IMR-90 (cell line): ENCODE data around the gene BCL7A. TPM values are rescaled to one million over a fixed set of nuclear protein-coding genes. Genes with fewer than 3 reads are reported as not detected.

Experiments
- ATAC-seq: fragments of 200-7000 bp; cut with Tn5 transposase; 2 replicates; pipeline ENCODE4 v1.9.1; 2020; ENCODE audit warnings: low read depth, mild to moderate bottlenecking, moderate library complexity
- BruUV-seq: library from RNA; stranded (reverse); fragments of 400-500 nt; replicated peaks from 2 replicates; lab custom pipeline; 2021; lab: Mats Ljungman, UMichigan
- CTCF ChIA-PET: fragments of 300-600 bp; formaldehyde crosslinking; extraction: SDS; loops from one replicate; lab custom pipeline; 2021; ENCODE audit warnings: antibody characterized with exemption; lab: Yijun Ruan, JAX
- POLR2A ChIA-PET: fragments of 300-600 bp; sonication (Branson Sonifier 250); formaldehyde crosslinking; loops from one replicate; lab custom pipeline; 2022; ENCODE audit warnings: antibody characterized with exemption; ENCODE audit not compliant: unreplicated experiment; lab: Charles Lee
- DNase-seq: peaks from one replicate; pipeline ENCODE4 v3.0.0; 2013
- H2AFZ ChIP-seq: replicated peaks from 2 replicates; pipeline ENCODE3; 2013; ENCODE audit warnings: low read length, mild to moderate bottlenecking; ENCODE audit not compliant: poor library complexity
- H2AK5ac ChIP-seq: 2 replicates; pipeline ENCODE4 v1.6.1; 2013; ENCODE audit warnings: low read depth, low read length, inconsistent platforms
- H2AK9ac ChIP-seq: replicated peaks from 2 replicates; pipeline ENCODE3; 2013; ENCODE audit warnings: mild to moderate bottlenecking, low read depth, low read length, moderate library complexity; ENCODE audit not compliant: poor library complexity
- H2BK120ac ChIP-seq: 2 replicates; pipeline ENCODE4 v1.6.1; 2013; ENCODE audit warnings: low read depth, low read length, inconsistent platforms
- H2BK15ac ChIP-seq: 3 replicates; pipeline ENCODE4 v1.6.1; 2013; ENCODE audit warnings: low read depth, low read length, inconsistent platforms
- H2BK20ac ChIP-seq: 2 replicates; pipeline ENCODE4 v1.6.1; 2013; ENCODE audit warnings: low read depth, mild to moderate bottlenecking, inconsistent platforms, low read length, moderate library complexity
- H2BK5ac ChIP-seq: 2 replicates; pipeline ENCODE4 v1.6.1; 2013; ENCODE audit warnings: mild to moderate bottlenecking, low read depth, low read length, inconsistent platforms; ENCODE audit not compliant: poor library complexity, severe bottlenecking
- H3K14ac ChIP-seq: replicated peaks from 2 replicates; pipeline ENCODE4 v1.6.1; 2013; ENCODE audit warnings: low read depth, low read length, inconsistent platforms
- H3K18ac ChIP-seq: 2 replicates; pipeline ENCODE4 v1.6.1; 2013; ENCODE audit warnings: low read depth, low read length, control low read depth
- H3K23ac ChIP-seq: 2 replicates; pipeline ENCODE4 v1.6.1; 2013; ENCODE audit warnings: low read depth, low read length, inconsistent platforms
- H3K27ac ChIP-seq: 2 replicates; pipeline ENCODE4 v1.5.1; 2013; ENCODE audit warnings: mild to moderate bottlenecking, control low read depth, low read length; ENCODE audit not compliant: insufficient read depth
- H3K27me3 ChIP-seq: 2 replicates; pipeline ENCODE4 v1.6.1; 2013; ENCODE audit warnings: low read length; ENCODE audit not compliant: control insufficient read depth, insufficient read depth
- H3K36me3 ChIP-seq: 2 replicates; pipeline ENCODE4 v1.6.1; 2013; ENCODE audit warnings: low read length, mixed read lengths; ENCODE audit not compliant: control insufficient read depth, insufficient read depth
- H3K4ac ChIP-seq: 2 replicates; pipeline ENCODE4 v1.6.1; 2013; ENCODE audit warnings: low read depth, low read length, inconsistent platforms
- H3K4me1 ChIP-seq: 2 replicates; pipeline ENCODE4 v1.6.1; 2013; ENCODE audit warnings: low read length, mixed read lengths; ENCODE audit not compliant: control insufficient read depth, insufficient read depth
- H3K4me2 ChIP-seq: 2 replicates; pipeline ENCODE4 v1.6.1; 2013; ENCODE audit warnings: low read depth, mild to moderate bottlenecking, control low read depth, low read length, moderate library complexity
- H3K4me3 ChIP-seq: 2 replicates; pipeline ENCODE4 v1.5.1; 2013; ENCODE audit warnings: low read depth, mild to moderate bottlenecking, control low read depth, low read length, moderate library complexity; ENCODE audit not compliant: insufficient read depth
- H3K56ac ChIP-seq: 2 replicates; pipeline ENCODE4 v1.6.1; 2013; ENCODE audit warnings: low read length, inconsistent platforms; ENCODE audit not compliant: insufficient read depth; ENCODE audit errors: extremely low read depth
- H3K79me1 ChIP-seq, 2 experiments: 2 replicates each; pipeline ENCODE4 v1.6.1; 2013; ENCODE audit warnings: low read length in 2 of 2, inconsistent platforms in 1 of 2, low read depth in 1 of 2
- H3K9ac ChIP-seq: 2 replicates; pipeline ENCODE4 v1.6.1; 2013; ENCODE audit warnings: low read depth, low read length, control low read depth
- H3K9me1 ChIP-seq: 2 replicates; pipeline ENCODE4 v1.6.1; 2013; ENCODE audit warnings: low read length, inconsistent platforms; ENCODE audit not compliant: insufficient read depth
- H3K9me3 ChIP-seq: 2 replicates; pipeline ENCODE4 v1.6.1; 2013; ENCODE audit warnings: low read length; ENCODE audit not compliant: control insufficient read depth, insufficient read depth
- H4K20me1 ChIP-seq: 2 replicates; pipeline ENCODE4 v1.6.1; 2013; ENCODE audit warnings: low read length, inconsistent platforms; ENCODE audit not compliant: insufficient read depth
- H4K5ac ChIP-seq: 2 replicates; pipeline ENCODE4 v1.6.1; 2013; ENCODE audit warnings: mild to moderate bottlenecking, low read depth, low read length, control low read depth
- H4K8ac ChIP-seq, 2 experiments: 2 replicates each; pipeline ENCODE4 v1.6.1; 2013; ENCODE audit warnings: low read depth in 2 of 2, low read length in 2 of 2, control low read depth in 1 of 2, inconsistent platforms in 1 of 2
- H4K91ac ChIP-seq: 2 replicates; pipeline ENCODE4 v1.6.1; 2013; ENCODE audit warnings: low read depth, low read length, inconsistent platforms; ENCODE audit not compliant: insufficient read depth
- BHLHE40 ChIP-seq: fragments of 150-350 bp; IDR thresholded peaks from 2 replicates; pipeline ENCODE4 v1.6.1; 2016; ENCODE audit warnings: mild to moderate bottlenecking, low read depth, low read length
- CEBPB ChIP-seq: IDR thresholded peaks from 2 replicates; pipeline ENCODE4 v1.6.1; 2012; ENCODE audit warnings: low read depth, low read length, improper control_type of control experiment
- CHD1 ChIP-seq: IDR thresholded peaks from 2 replicates; pipeline ENCODE4 v1.6.1; 2012; ENCODE audit warnings: low read depth, low read length, improper control_type of control experiment
- FOS ChIP-seq: fragments of 150-350 bp; IDR thresholded peaks from 2 replicates; pipeline ENCODE4 v1.6.1; 2016; ENCODE audit warnings: low read depth, low read length
- MAFK ChIP-seq: IDR thresholded peaks from 2 replicates; pipeline ENCODE4 v1.6.1; 2012; ENCODE audit warnings: low read depth, low read length, improper control_type of control experiment
- MAZ ChIP-seq: IDR thresholded peaks from 2 replicates; pipeline ENCODE4 v1.6.1; 2012; ENCODE audit warnings: low read depth, mild to moderate bottlenecking, low read length, improper control_type of control experiment, moderate library complexity, borderline replicate concordance
- MXI1 ChIP-seq: IDR thresholded peaks from 2 replicates; pipeline ENCODE4 v1.6.1; 2012; ENCODE audit warnings: low read depth, mild to moderate bottlenecking, low read length, moderate library complexity, borderline replicate concordance
- NFE2L2 ChIP-seq: fragments of 150-350 bp; IDR thresholded peaks from 2 replicates; pipeline ENCODE4 v1.6.1; 2016; ENCODE audit warnings: low read depth, mild to moderate bottlenecking, low read length
- POLR2A ChIP-seq: IDR thresholded peaks from 2 replicates; pipeline ENCODE4 v1.6.1; 2012; ENCODE audit warnings: mild to moderate bottlenecking, low read depth, low read length
- RAD21 ChIP-seq: IDR thresholded peaks from 2 replicates; pipeline ENCODE4 v1.6.1; 2012; ENCODE audit warnings: low read length, improper control_type of control experiment
- RCOR1 ChIP-seq: IDR thresholded peaks from 2 replicates; pipeline ENCODE4 v1.6.1; 2012; ENCODE audit warnings: mild to moderate bottlenecking, low read length, improper control_type of control experiment; ENCODE audit not compliant: insufficient replicate concordance
- RFX5 ChIP-seq: IDR thresholded peaks from 2 replicates; pipeline ENCODE4 v1.8.0; 2012; ENCODE audit warnings: low read depth, mild to moderate bottlenecking, low read length, moderate library complexity
- SMC3 ChIP-seq: fragments of 150-350 bp; IDR thresholded peaks from 2 replicates; pipeline ENCODE4 v1.6.1; 2016; ENCODE audit warnings: low read depth, mild to moderate bottlenecking, antibody characterized with exemption, low read length, moderate library complexity
- WGBS, 2 experiments: methylation state at CpG; one replicate each; pipeline versions ENCODE4 v1.1.5 to v1.1.7; 2013; ENCODE audit warnings: missing lambda C conversion rate in 2 of 2; ENCODE audit not compliant: insufficient read length in 1 of 2; ENCODE audit errors: extremely low coverage in 2 of 2; 5-methylcytosine and 5-hydroxymethylcytosine counted together
- dilution Hi-C: fragments of 300-500 bp; cut with HindIII; formaldehyde crosslinking; loops from one replicate; pipeline ENCODE4 v1.14.3; 2018; ENCODE audit warnings: low sequenced_read_pairs; ENCODE audit not compliant: unreplicated experiment
- in situ Hi-C: fragments of 300-500 bp; cut with MboI; formaldehyde crosslinking; loops from 3 replicates; pipeline ENCODE4 v1.14.3; 2019; ENCODE audit warnings: low sequenced_read_pairs, inconsistent platforms, mixed read lengths
- intact Hi-C: fragments of 100-400 bp; cut with micrococcal nuclease; formaldehyde crosslinking; loops from 2 replicates; pipeline ENCODE4 v1.10.0; 2022
- polyA plus RNA-seq, 3 experiments: library from polyadenylated mRNA; depleted of rRNA; stranded (reverse); fragments of >200 nt; gene quantifications; 2 replicates each; pipeline ENCODE4 v1.2.3, GENCODE V29; 2012; ENCODE audit warnings: low replicate concordance in 1 of 3
- total RNA-seq: library from RNA; depleted of rRNA; stranded (reverse); fragments of >200 nt; gene quantifications from 2 replicates; pipeline ENCODE4 v1.2.3, GENCODE V29; 2012
- TF ChIP-seq, protein P1 (sequence below): fragments of 150-350 bp; IDR thresholded peaks from 2 replicates; pipeline ENCODE4 v1.6.1; 2016; ENCODE audit warnings: low read depth, mild to moderate bottlenecking, low read length, moderate library complexity, borderline replicate concordance
- TF ChIP-seq, protein P2 (sequence below): conservative IDR thresholded peaks from 2 replicates; pipeline ENCODE4 v1.5.1; 2012; ENCODE audit warnings: mild to moderate bottlenecking, low read depth, low read length, improper control_type of control experiment
- TF ChIP-seq, protein P3 (sequence below): fragments of 150-350 bp; IDR thresholded peaks from 2 replicates; pipeline ENCODE4 v1.6.1; 2017; ENCODE audit warnings: mild to moderate bottlenecking, antibody characterized with exemption, low read length, low read depth

BCL7A gene
- total and polyA plus RNA-seq, 2 of the 4 experiments (the other 2 are of a cell fraction): 5.6 to 7.9 TPM

DNA sequence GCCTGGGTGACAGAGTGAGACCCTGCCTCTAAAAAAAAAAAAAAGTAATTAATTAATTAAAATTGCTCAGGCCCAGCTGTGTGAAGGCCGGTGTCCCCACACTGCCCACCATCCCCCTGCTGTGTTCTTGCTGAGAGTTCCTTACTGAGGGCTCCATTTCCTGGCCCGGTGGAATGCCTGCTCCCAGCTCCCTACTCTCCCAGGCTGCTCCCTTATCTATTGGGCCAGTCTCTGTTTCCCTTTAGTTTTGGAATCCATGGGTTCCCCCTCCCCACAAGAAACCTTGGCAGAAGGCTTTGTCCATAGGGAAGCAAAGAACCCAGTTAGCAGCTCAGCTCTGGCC is 75.9 kb downstream of the BCL7A start:
- no peaks in the 10 kb centered on the region for H3K27me3 ChIP-seq
- H3K27ac ChIP-seq: peak overlapping the region; percentile 18; the same call in 1 of the 2 replicates
- peak overlapping the region; percentile 0 for H2BK5ac ChIP-seq
- no peak overlapping the region for H3K9ac ChIP-seq
- peak overlapping the region; percentile 44 for H2BK120ac ChIP-seq
- H2AK5ac ChIP-seq: peak overlapping the region; percentile 88
- peaks cover 48 to 80% of the 10 kb centered on the region in 2 experiments for H3K79me1 ChIP-seq
- peak overlapping the region; percentile 14 to 37; a peak in 2 of 4 replicates for H4K8ac ChIP-seq
- H4K5ac ChIP-seq: 0 out of 2 replicates have a peak overlapping the region, but pooled peaks have one; percentile 4
- H3K4me2 ChIP-seq: peak overlapping the region; percentile 47; the same call in 1 of the 2 replicates
- no peak for TF ChIP-seq SMC3
- TF ChIP-seq BHLHE40: no peak
- TF ChIP-seq MAFK: no peak
- no peak for TF ChIP-seq CEBPB
- TF ChIP-seq, protein P1, sequence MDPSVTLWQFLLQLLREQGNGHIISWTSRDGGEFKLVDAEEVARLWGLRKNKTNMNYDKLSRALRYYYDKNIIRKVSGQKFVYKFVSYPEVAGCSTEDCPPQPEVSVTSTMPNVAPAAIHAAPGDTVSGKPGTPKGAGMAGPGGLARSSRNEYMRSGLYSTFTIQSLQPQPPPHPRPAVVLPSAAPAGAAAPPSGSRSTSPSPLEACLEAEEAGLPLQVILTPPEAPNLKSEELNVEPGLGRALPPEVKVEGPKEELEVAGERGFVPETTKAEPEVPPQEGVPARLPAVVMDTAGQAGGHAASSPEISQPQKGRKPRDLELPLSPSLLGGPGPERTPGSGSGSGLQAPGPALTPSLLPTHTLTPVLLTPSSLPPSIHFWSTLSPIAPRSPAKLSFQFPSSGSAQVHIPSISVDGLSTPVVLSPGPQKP: no peak
- TF ChIP-seq FOS: no peak
- no peak for TF ChIP-seq NFE2L2
- TF ChIP-seq POLR2A: no peak
- no peak for TF ChIP-seq RAD21
- no peak for TF ChIP-seq MAZ
- TF ChIP-seq RFX5: no peak
- no peak for TF ChIP-seq MXI1
- TF ChIP-seq RCOR1: no peak
- TF ChIP-seq, protein P2, sequence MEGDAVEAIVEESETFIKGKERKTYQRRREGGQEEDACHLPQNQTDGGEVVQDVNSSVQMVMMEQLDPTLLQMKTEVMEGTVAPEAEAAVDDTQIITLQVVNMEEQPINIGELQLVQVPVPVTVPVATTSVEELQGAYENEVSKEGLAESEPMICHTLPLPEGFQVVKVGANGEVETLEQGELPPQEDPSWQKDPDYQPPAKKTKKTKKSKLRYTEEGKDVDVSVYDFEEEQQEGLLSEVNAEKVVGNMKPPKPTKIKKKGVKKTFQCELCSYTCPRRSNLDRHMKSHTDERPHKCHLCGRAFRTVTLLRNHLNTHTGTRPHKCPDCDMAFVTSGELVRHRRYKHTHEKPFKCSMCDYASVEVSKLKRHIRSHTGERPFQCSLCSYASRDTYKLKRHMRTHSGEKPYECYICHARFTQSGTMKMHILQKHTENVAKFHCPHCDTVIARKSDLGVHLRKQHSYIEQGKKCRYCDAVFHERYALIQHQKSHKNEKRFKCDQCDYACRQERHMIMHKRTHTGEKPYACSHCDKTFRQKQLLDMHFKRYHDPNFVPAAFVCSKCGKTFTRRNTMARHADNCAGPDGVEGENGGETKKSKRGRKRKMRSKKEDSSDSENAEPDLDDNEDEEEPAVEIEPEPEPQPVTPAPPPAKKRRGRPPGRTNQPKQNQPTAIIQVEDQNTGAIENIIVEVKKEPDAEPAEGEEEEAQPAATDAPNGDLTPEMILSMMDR: no peak
- TF ChIP-seq, protein P3, sequence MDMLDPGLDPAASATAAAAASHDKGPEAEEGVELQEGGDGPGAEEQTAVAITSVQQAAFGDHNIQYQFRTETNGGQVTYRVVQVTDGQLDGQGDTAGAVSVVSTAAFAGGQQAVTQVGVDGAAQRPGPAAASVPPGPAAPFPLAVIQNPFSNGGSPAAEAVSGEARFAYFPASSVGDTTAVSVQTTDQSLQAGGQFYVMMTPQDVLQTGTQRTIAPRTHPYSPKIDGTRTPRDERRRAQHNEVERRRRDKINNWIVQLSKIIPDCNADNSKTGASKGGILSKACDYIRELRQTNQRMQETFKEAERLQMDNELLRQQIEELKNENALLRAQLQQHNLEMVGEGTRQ: no peak
- no peak for TF ChIP-seq CHD1
- H3K56ac ChIP-seq: no peak overlapping the region
- 33% methylated on average over 2 of the region's 2 CpGs; no CpG with 5 or more reads in 1 of the 2 experiments for WGBS, 2 experiments
- intact Hi-C loops (no loop called here), dilution Hi-C loops (no loop called here), in situ Hi-C loops (no loop called here)
- peak overlapping the region; percentile 17; the same call in 1 of the 2 replicates for H3K18ac ChIP-seq
- H3K4me1 ChIP-seq: peaks cover 41% of the 10 kb centered on the region
- peak overlapping the region; percentile 31 for H3K4ac ChIP-seq
- H2BK20ac ChIP-seq: peak overlapping the region; percentile 22
- peak overlapping the region; percentile 79 for H2AK9ac ChIP-seq
- no peaks in the 10 kb centered on the region for H3K36me3 ChIP-seq
- peak overlapping the region; percentile 74 for H2AFZ ChIP-seq
- H4K20me1 ChIP-seq: peaks cover 68% of the 10 kb centered on the region
- peak overlapping the region; percentile 26; the same call in 1 of the 3 replicates for H2BK15ac ChIP-seq
- BruUV-seq: no TSS peak
- H3K23ac ChIP-seq: peak overlapping the region; percentile 6; the same call in 1 of the 2 replicates
- CTCF ChIA-PET: no interaction called here
- DNase-seq (no peak), ATAC-seq (peak; percentile 42)
- H3K9me1 ChIP-seq: peaks cover 50% of the 10 kb centered on the region
- no peaks in the 10 kb centered on the region for H3K9me3 ChIP-seq
- peak overlapping the region; percentile 32; the same call in 1 of the 2 replicates for H4K91ac ChIP-seq
- H3K4me3 ChIP-seq: no peak overlapping the region
- peak overlapping the region; percentile 56; the same call in 1 of the 2 replicates for H3K14ac ChIP-seq
- POLR2A ChIA-PET: interaction anchor here (0.8 kb wide), 1 partner anchor 46 kb away, joined by 3 read pairs; no protein-coding TSS in a partner anchor
